ENCODE results near the gene VAT1. TPM values are rescaled to one million over a fixed set of nuclear protein-coding genes. Genes with fewer than 3 reads are reported as not detected.

The VAT1 gene
- total RNA-seq, 1 experiment from 2014 or later = 262 TPM

GRCh38 chr17:42999003-42999525 is 23.1 kb downstream of the VAT1 start:
- H3K27me3 Mint-ChIP-seq (ENCODE audit: low read depth) = no peaks in the 10 kb centered on the region
- H3K36me3 Mint-ChIP-seq (ENCODE audit: insufficient read depth in 1 of 3, low read depth in 3 of 3) = peaks cover 38 to 61% (median 54%) of the 10 kb centered on the region in 3 experiments
- H3K9ac ChIP-seq (ENCODE audit: extremely low read depth, insufficient read length, low read length) = peak overlapping the region; percentile 98
- no peak overlapping the region for H2BK20ac ChIP-seq (ENCODE audit: low read depth, low read length, poor library complexity, severe bottlenecking)
- peaks cover 6% of the 10 kb centered on the region for H3K79me1 ChIP-seq (ENCODE audit: insufficient read depth, low read depth, low read length, poor library complexity, severe bottlenecking)
- H4K91ac ChIP-seq (ENCODE audit: insufficient read length, low read depth, low read length) = no peak overlapping the region
- no peak overlapping the region for H2BK15ac ChIP-seq (ENCODE audit: low read depth, low read length)
- no peak for TF ChIP-seq CTCF (conservative IDR thresholded peaks at IDR 0.05)
- DNase-seq = no peak
- no peak overlapping the region for H2AK5ac ChIP-seq (ENCODE audit: insufficient read length, low read length)
- peaks cover 20 to 25% of the 10 kb centered on the region in 2 experiments for H3K4me1 Mint-ChIP-seq
- H3K14ac ChIP-seq (ENCODE audit: insufficient read depth, low read length) = peak overlapping the region; percentile 92; the same call in 1 of the 2 replicates
- no CpG with 5 or more reads among the region's 10 CpGs for WGBS (ENCODE audit: extremely low coverage, insufficient read length, low lambda C conversion rate)
- no peaks in the 10 kb centered on the region for H3K4me1 ChIP-seq (ENCODE audit: insufficient read depth, low read length)
- no peak overlapping the region for H2BK12ac ChIP-seq (ENCODE audit: insufficient read length, low read depth, low read length)
- no peak overlapping the region for H3K23ac ChIP-seq (ENCODE audit: insufficient read length, low read depth, low read length)
- H4K5ac ChIP-seq (ENCODE audit: insufficient read length, low read depth, low read length) = peak overlapping the region; percentile 74
- H3K9me3 Mint-ChIP-seq = no peaks in the 10 kb centered on the region; a peak in 1 of 5 replicates
- H3K27me3 ChIP-seq (ENCODE audit: insufficient read depth, low read length) = no peaks in the 10 kb centered on the region
- no peaks in the 10 kb centered on the region for H3K9me3 ChIP-seq (ENCODE audit: control insufficient read depth, low read depth, low read length)
- peaks cover 10% of the 10 kb centered on the region for H3K23me2 ChIP-seq (ENCODE audit: insufficient read length, low read depth, low read length, poor library complexity, severe bottlenecking)
- peak overlapping the region; percentile 95 for H3K4me2 ChIP-seq (ENCODE audit: insufficient read depth, insufficient read length, low read length)
- H3K79me2 ChIP-seq (ENCODE audit: insufficient read depth, low read length) = peaks cover 15% of the 10 kb centered on the region; the same call in 1 of the 2 replicates
- peak overlapping the region; percentile 58 for H4K8ac ChIP-seq (replicated peaks; ENCODE audit: insufficient read length, low read depth, low read length)
- no peak overlapping the region for H2BK120ac ChIP-seq (ENCODE audit: low read depth, low read length, poor library complexity, severe bottlenecking)
- peak overlapping the region; percentile 98 to 100 (median 99) for H3K27ac Mint-ChIP-seq
- peak overlapping the region; percentile 81 for H3K18ac ChIP-seq (ENCODE audit: insufficient read length, low read depth, low read length)
- no peak overlapping the region for H2AFZ ChIP-seq (ENCODE audit: low read length)
- no peaks in the 10 kb centered on the region for H4K20me1 ChIP-seq (ENCODE audit: control insufficient read depth, insufficient read depth, insufficient read length)
- peak overlapping the region; percentile 38 for H3K56ac ChIP-seq (ENCODE audit: insufficient read length, low read depth, low read length)
- peak overlapping the region; percentile 97 to 98 for H3K4me3 Mint-ChIP-seq
- no peak overlapping the region for H3T11ph ChIP-seq (ENCODE audit: low read length)
- H2BK5ac ChIP-seq (ENCODE audit: insufficient read length, low read length) = no peak overlapping the region
- H3K27ac ChIP-seq (ENCODE audit: insufficient read length, low read depth, low read length) = no peak overlapping the region
- H3K4ac ChIP-seq (ENCODE audit: low read depth, low read length) = peak overlapping the region; percentile 40; the same call in 1 of the 2 replicates

Measured in H9 (cell line).